B cell (primary cell): ENCODE measurements around the gene CDRT4. TPM values are rescaled to one million over a fixed set of nuclear protein-coding genes. Genes with fewer than 3 reads are reported as not detected.

Experiments
- ATAC-seq: fragments of 200-7000 bp; cut with Tn5 transposase; one replicate; pipeline ENCODE4 v1.10.0; 2021; ENCODE audit warnings: low read depth, mild to moderate bottlenecking, moderate number of reproducible peaks, moderate library complexity
- CTCF ChIA-PET: fragments of 350-600 bp; sonication (Branson Sonifier 250); formaldehyde crosslinking; loops from one replicate; lab custom pipeline; 2021; ENCODE audit warnings: antibody characterized with exemption, inconsistent platforms; lab: Charles Lee
- POLR2A ChIA-PET: fragments of 350-600 bp; sonication (Branson Sonifier 250); formaldehyde crosslinking; loops from one replicate; lab custom pipeline; 2021; ENCODE audit warnings: antibody characterized with exemption; lab: Charles Lee
- DNase-seq: peaks from one replicate; pipeline ENCODE4 v3.0.0; 2013
- H2AFZ ChIP-seq: 2 replicates; pipeline ENCODE4 v1.6.1; 2012; ENCODE audit warnings: mild to moderate bottlenecking, low read depth, low read length; ENCODE audit not compliant: insufficient read depth, poor library complexity, severe bottlenecking
- H3K27ac ChIP-seq, 2 donors: 1 replicate in 1 of 2; 2 replicates in 1 of 2; pipeline ENCODE4 v1.5.1; 2012 to 2013; ENCODE audit warnings: low read length in 2 of 2, mild to moderate bottlenecking in 2 of 2, moderate library complexity in 1 of 2
- H3K27me3 ChIP-seq, 4 experiments: fragments of 200-600 bp in 1 of 4; sonication (generic) in 1 of 4; replicated peaks in 1 of 4; 1 replicate in 2 of 4; 2 replicates in 2 of 4; pipeline versions ENCODE4 v1.6.1 to v1.7.0; 2013 to 2016; ENCODE audit warnings: low read length in 3 of 4, mild to moderate bottlenecking in 2 of 4, mixed read lengths in 1 of 4, moderate library complexity in 1 of 4; ENCODE audit not compliant: insufficient read depth in 4 of 4, control insufficient read depth in 3 of 4; ENCODE audit errors: control extremely low read depth in 1 of 4
- H3K36me3 ChIP-seq, 2 experiments: replicated peaks in 1 of 2; 1 replicate in 1 of 2; 2 replicates in 1 of 2; pipeline versions ENCODE4 v1.6.1 to v1.7.1; 2013; ENCODE audit warnings: low read length in 1 of 2; ENCODE audit not compliant: insufficient read depth in 2 of 2, control insufficient read depth in 1 of 2; ENCODE audit errors: control extremely low read depth in 1 of 2, extremely low read depth in 1 of 2
- H3K4me1 ChIP-seq, 2 donors: fragments of 200-600 bp in 1 of 2; sonication (generic) in 1 of 2; 1 replicate in 1 of 2; 2 replicates in 1 of 2; pipeline versions ENCODE4 v1.5.1 to v1.6.1; 2013 to 2017; ENCODE audit warnings: low read length in 2 of 2; ENCODE audit not compliant: control insufficient read depth in 2 of 2, insufficient read depth in 2 of 2
- H3K4me2 ChIP-seq: replicated peaks from 2 replicates; pipeline ENCODE3; 2012; ENCODE audit warnings: mild to moderate bottlenecking, low read depth, low read length; ENCODE audit not compliant: poor library complexity, severe bottlenecking
- H3K4me3 ChIP-seq, 5 experiments: fragments of 200-600 bp in 1 of 5; sonication (generic) in 1 of 5; 1 replicate in 3 of 5; 2 replicates in 2 of 5; pipeline versions ENCODE4 v1.5.1 to v1.7.0; 2011 to 2016; ENCODE audit warnings: low read length in 4 of 5, mild to moderate bottlenecking in 4 of 5, low read depth in 2 of 5, control low read depth in 1 of 5, moderate library complexity in 1 of 5; ENCODE audit not compliant: insufficient read depth in 1 of 5; ENCODE audit errors: control extremely low read depth in 1 of 5, extremely low read depth in 1 of 5
- H3K79me2 ChIP-seq: fragments of 200-600 bp; sonication (generic); one replicate; pipeline ENCODE4 v1.6.0; 2016; ENCODE audit warnings: low read length; ENCODE audit not compliant: control insufficient read depth, insufficient read depth
- H3K9ac ChIP-seq: fragments of 200-600 bp; sonication (generic); 2 replicates; pipeline ENCODE4 v1.6.1; 2017; ENCODE audit warnings: mild to moderate bottlenecking, low read length, moderate library complexity
- H3K9me3 ChIP-seq, 3 donors: one replicate each; pipeline versions ENCODE4 v1.6.1 to v1.7.1; 2013; ENCODE audit warnings: low read length in 2 of 3; ENCODE audit not compliant: control insufficient read depth in 2 of 3, insufficient read depth in 1 of 3; ENCODE audit errors: control extremely low read depth in 1 of 3
- H4K20me1 ChIP-seq: 2 replicates; pipeline ENCODE4 v1.6.0; 2012; ENCODE audit warnings: mild to moderate bottlenecking, low read length; ENCODE audit not compliant: insufficient read depth, control insufficient read depth, poor library complexity, severe bottlenecking
- H3K27ac Mint-ChIP-seq: one replicate; pipeline ENCODE4 v1.8.0; 2021; ENCODE audit warnings: mixed read lengths
- H3K27me3 Mint-ChIP-seq: one replicate; pipeline ENCODE4 v1.8.0; 2021; ENCODE audit warnings: mixed read lengths
- H3K4me1 Mint-ChIP-seq: one replicate; pipeline ENCODE4 v1.8.0; 2021; ENCODE audit warnings: mixed read lengths
- H3K4me3 Mint-ChIP-seq: one replicate; pipeline ENCODE4 v1.8.0; 2021; ENCODE audit warnings: mixed read lengths
- H3K9me3 Mint-ChIP-seq: one replicate; pipeline ENCODE4 v1.8.0; 2022; ENCODE audit warnings: mixed read lengths; ENCODE audit not compliant: insufficient read depth
- EZH2 ChIP-seq: IDR thresholded peaks from 2 replicates; pipeline ENCODE4 v1.6.1; 2012; ENCODE audit warnings: borderline replicate concordance, low read depth, mild to moderate bottlenecking, moderate library complexity, low read length; ENCODE audit not compliant: insufficient read depth, poor library complexity, severe bottlenecking
- WGBS: methylation state at CpG from one replicate; pipeline ENCODE4 v1.1.5; 2013; ENCODE audit warnings: missing lambda C conversion rate; ENCODE audit not compliant: insufficient coverage; 5-methylcytosine and 5-hydroxymethylcytosine counted together
- intact Hi-C: fragments of 100-400 bp; cut with micrococcal nuclease; formaldehyde crosslinking; loops from one replicate; pipeline ENCODE4 v1.10.0; 2022
- polyA plus RNA-seq: library from polyadenylated mRNA; depleted of rRNA; stranded (reverse); fragments of >200 nt; gene quantifications from 2 replicates; pipeline ENCODE4 v1.2.3, GENCODE V29; 2012
- total RNA-seq, 2 donors: library from RNA; stranded (reverse); fragments of 120-200 nt in 1 of 2; gene quantifications; 1 replicate in 1 of 2; 2 replicates in 1 of 2; pipeline versions ENCODE4 v1.2.3 to v1.2.4, GENCODE V29; 2013 to 2022
- TF ChIP-seq, protein P1 (sequence below): fragments of 200-600 bp; IDR thresholded peaks from one replicate; pipeline ENCODE4 v1.8.0; 2022; ENCODE audit warnings: antibody characterized with exemption, mild to moderate bottlenecking

The CDRT4 gene
- total and polyA plus RNA-seq, 2 donors (not counting 1 experiment from before 2014, with no cell fraction given) = 11.6 to 23.0 TPM

DNA sequence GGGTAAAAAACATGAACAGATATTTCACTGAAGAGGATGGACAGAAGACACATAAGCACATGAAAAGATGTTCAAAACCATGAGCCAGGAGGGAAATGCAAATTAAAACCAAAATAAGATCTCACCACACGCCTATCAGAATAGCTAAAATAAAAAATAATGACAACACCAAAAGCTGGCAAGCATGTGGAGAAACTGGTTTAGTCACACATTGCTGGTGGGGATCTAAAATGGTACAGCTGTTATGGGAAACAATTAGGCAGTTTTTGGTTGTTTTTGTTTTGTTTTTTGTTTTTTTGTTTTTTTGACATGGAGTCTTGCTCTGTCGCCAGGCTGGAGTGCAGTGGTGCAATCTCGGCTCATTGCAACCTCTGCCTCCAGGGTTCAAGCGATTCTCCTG, 81.3 kb downstream of the CDRT4 start:
- intact Hi-C loops = no loop called here
- H3K4me1 Mint-ChIP-seq = no peaks in the 10 kb centered on the region
- Histone ChIP-seq H3K27me3 (no peaks in the 10 kb centered on the region), H3K36me3 (no peaks in the 10 kb centered on the region), H4K20me1 (no peaks in the 10 kb centered on the region), H3K4me3 (no peak overlapping the region), H2AFZ (no peak overlapping the region), H3K79me2 (no peaks in the 10 kb centered on the region), H3K4me2 (no peak overlapping the region), H3K4me1 (no peaks in the 10 kb centered on the region), H3K9ac (no peak overlapping the region), H3K27ac (no peak overlapping the region), H3K9me3 (no peaks in the 10 kb centered on the region)
- H3K9me3 Mint-ChIP-seq = no peaks in the 10 kb centered on the region
- CTCF ChIA-PET = no interaction called here
- DNase-seq = no peak
- POLR2A ChIA-PET = no interaction called here
- no peak for ATAC-seq
- H3K4me3 Mint-ChIP-seq = no peak overlapping the region
- TF ChIP-seq, protein P1, sequence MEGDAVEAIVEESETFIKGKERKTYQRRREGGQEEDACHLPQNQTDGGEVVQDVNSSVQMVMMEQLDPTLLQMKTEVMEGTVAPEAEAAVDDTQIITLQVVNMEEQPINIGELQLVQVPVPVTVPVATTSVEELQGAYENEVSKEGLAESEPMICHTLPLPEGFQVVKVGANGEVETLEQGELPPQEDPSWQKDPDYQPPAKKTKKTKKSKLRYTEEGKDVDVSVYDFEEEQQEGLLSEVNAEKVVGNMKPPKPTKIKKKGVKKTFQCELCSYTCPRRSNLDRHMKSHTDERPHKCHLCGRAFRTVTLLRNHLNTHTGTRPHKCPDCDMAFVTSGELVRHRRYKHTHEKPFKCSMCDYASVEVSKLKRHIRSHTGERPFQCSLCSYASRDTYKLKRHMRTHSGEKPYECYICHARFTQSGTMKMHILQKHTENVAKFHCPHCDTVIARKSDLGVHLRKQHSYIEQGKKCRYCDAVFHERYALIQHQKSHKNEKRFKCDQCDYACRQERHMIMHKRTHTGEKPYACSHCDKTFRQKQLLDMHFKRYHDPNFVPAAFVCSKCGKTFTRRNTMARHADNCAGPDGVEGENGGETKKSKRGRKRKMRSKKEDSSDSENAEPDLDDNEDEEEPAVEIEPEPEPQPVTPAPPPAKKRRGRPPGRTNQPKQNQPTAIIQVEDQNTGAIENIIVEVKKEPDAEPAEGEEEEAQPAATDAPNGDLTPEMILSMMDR = no peak
- no peak for TF ChIP-seq EZH2
- no peak overlapping the region for H3K27ac Mint-ChIP-seq
- 100% methylated on average over 3 of the region's 4 CpGs for WGBS
- peaks cover 22% of the 10 kb centered on the region for H3K27me3 Mint-ChIP-seq

Other genes starting within 250 kb of the CDRT4 start
- 0.34 and 0.71 TPM in 2 replicates for gene PMP22, start 202.3 kb downstream of the CDRT4 start, total RNA-seq
- gene PMP22, start 202.3 kb downstream of the CDRT4 start, polyA plus RNA-seq = 0.06 TPM in 1 of 2 replicates, not detected in the other
- 0.49 TPM in 1 of 2 replicates, not detected in the other for gene TEKT3, start 126.0 kb downstream of the CDRT4 start, total RNA-seq
- 0.48 and 1.8 TPM in 2 replicates for gene TEKT3, start 126.0 kb downstream of the CDRT4 start, polyA plus RNA-seq
- gene TVP23C, start 95.9 kb upstream of the CDRT4 start, total RNA-seq = 30.9 and 35.9 TPM in 2 replicates
- gene TVP23C, start 95.9 kb upstream of the CDRT4 start, polyA plus RNA-seq = 6.4 and 8.6 TPM in 2 replicates
- gene FBXW10B, start 152.1 kb upstream of the CDRT4 start, total RNA-seq = 0.32 and 0.76 TPM in 2 replicates
- 0.07 and 0.10 TPM in 2 replicates for gene FBXW10B, start 152.1 kb upstream of the CDRT4 start, polyA plus RNA-seq
- gene TRIM16, start 216.7 kb upstream of the CDRT4 start, total RNA-seq = 7.8 and 11.1 TPM in 2 replicates
- gene TRIM16, start 216.7 kb upstream of the CDRT4 start, polyA plus RNA-seq = 5.4 and 5.6 TPM in 2 replicates
- gene ZNF286A, start 232.1 kb upstream of the CDRT4 start, total RNA-seq = 30.4 and 31.2 TPM in 2 replicates
- gene ZNF286A, start 232.1 kb upstream of the CDRT4 start, polyA plus RNA-seq = 7.0 and 11.6 TPM in 2 replicates